Daoy (cell line): ENCODE measurements around the gene PCSK2. TPM values are rescaled to one million over a fixed set of nuclear protein-coding genes. Genes with fewer than 3 reads are reported as not detected.

ENCODE experiments used
- DNase-seq: peaks from one replicate; pipeline ENCODE4 v3.0.0-alpha.2; 2015; ENCODE audit warnings: low read depth
- total RNA-seq: library from RNA; depleted of rRNA; stranded (reverse); fragments of >200 nt; shearing (Covaris generic); gene quantifications from 2 replicates; pipeline ENCODE4 v1.2.3, GENCODE V29; 2014

PCSK2 gene
- total RNA-seq, 1 experiment from 2014 or later, result not detected

- DNase-seq, result no peak
Observed at GRCh38 chr20:17445543-17445942, 218.7 kb downstream of the PCSK2 start.

DNA sequence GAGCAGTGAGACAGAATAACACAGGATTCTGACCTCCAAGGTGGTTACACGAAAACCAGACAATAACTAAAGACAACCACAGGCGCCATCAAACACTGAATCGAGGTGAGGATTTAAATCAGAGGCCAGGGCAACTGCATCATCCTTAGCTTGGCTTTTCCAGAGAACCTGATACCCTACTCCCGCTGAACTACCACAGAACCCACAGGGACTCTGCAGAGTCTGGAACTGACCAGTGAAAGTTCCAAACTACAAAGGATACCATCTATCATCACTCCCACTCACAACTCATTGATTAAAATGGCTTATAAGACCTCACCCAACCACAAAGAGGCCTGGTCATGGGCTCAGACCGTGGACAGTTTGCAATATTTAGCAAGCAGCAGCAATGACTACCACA lies 219.3 kb downstream of the PCSK2 start:
- DNase-seq, result no peak

GRCh38 chr20:17448071-17448470 lies 221.2 kb downstream of the PCSK2 start:
- no peak for DNase-seq

GRCh38 chr20:17449031-17449430 lies 222.2 kb downstream of the PCSK2 start:
- no peak for DNase-seq

- no peak for DNase-seq
Observed at GRCh38 chr20:17452441-17452840, 225.6 kb downstream of the PCSK2 start.

GRCh38 chr20:17453592-17453991 lies 226.8 kb downstream of the PCSK2 start:
- peak; percentile 11 for DNase-seq

GRCh38 chr20:17456279-17456678 lies 229.4 kb downstream of the PCSK2 start:
- DNase-seq, result no peak

- DNase-seq, result no peak
Observed at GRCh38 chr20:17457079-17457478, 230.2 kb downstream of the PCSK2 start.

DNA sequence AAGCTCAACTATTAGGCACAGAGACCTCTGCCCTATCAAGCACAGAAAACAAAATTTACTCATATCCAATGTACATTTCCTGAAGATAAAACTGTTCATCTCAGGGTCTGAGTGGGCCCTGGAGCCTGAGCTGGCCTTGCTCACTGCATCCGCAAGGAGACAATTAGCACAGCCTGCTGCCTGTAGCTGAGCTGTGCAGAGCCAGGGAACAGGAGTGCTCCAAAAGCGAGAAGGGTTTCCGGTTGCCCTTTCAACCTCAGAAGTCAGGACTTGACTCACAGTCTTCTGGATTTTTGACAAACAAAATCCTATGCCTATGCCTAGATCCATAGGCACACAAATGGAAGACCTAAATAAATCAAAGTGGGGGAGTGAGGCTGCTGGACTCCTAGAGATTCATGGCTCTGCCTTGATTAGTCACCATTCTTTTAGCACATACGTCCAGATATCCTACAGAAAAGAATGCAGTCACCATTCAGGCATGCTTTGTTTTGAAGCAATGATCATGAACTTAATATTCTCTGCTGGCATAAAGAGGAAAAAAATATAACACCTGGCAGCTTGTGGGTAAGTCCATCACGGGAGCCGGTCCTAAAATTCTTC lies 230.8 kb downstream of the PCSK2 start:
- DNase-seq, result no peak

DNA sequence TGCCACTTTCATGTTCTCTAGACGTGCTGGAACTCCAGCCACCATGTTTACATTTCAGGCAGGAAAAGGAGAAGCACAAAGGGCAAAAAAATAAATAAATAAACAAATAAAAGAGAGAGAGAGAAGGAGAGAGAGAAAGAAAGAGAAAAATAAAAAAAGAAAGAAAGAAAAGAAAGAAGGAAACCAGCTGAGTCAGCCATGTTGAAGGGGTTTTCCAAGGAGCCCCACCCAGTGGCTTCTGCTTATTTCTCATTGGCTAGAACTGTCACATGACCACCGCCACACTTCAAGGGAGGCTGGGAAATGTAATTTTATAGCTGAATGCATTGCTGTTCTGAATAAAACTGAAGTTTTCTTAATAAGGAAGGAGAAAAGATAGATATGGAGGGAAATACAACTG lies 233.3 kb downstream of the PCSK2 start:
- no peak for DNase-seq

DNA sequence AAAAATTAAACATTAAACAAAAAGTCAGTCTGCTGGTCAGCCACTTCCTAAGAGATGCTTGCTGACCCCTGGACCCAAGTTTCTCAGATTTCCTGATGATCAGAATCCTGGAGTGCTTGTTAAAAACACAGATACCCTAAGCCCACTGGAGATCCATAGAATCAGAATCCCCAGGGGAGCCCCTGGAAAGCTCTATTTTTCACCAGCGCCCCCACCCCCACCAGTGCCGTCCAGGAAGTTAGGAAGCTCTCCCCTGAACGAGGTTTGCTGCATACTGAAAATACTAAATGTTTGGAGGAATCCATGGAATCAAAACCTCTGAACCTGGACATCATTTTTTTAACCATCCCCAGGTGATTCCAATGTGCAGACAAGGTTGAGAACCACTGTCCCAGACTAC lies 235.1 kb downstream of the PCSK2 start:
- DNase-seq, result no peak

GRCh38 chr20:17463711-17464110 lies 236.9 kb downstream of the PCSK2 start:
- no peak for DNase-seq

GRCh38 chr20:17465236-17465635 lies 238.4 kb downstream of the PCSK2 start:
- no peak for DNase-seq

- DNase-seq, result no peak
Observed at GRCh38 chr20:17466641-17467040, 239.8 kb downstream of the PCSK2 start.

DNA sequence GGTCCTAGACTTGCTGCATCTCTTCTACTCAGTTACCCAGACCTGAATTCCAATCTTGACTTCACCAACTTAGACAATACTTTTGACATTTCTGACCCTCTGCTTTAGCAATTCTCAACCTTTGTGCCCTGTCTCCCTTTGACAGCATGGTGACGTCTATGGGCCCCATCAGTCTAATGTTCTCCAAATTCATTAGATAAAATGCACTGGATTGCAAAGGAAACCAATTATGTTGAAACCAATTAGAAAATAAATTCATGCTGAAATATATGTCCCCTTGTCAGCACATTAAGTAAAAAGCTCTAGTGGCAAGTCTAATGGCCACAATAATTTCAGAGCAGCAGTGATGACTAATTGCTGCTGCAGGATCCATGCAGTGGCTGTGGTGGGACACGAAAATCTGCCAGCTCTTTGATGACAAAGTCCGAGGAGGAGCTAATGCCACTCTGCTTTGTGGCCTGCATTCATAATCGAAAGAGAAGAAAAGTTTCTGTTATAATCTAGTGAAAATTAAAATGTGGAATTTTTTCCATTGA lies 240.3 kb downstream of the PCSK2 start:
- DNase-seq, result no peak

- no peak for DNase-seq
Observed at GRCh38 chr20:17468073-17468840, 241.4 kb downstream of the PCSK2 start.

GRCh38 chr20:17469246-17470030 lies 242.6 kb downstream of the PCSK2 start:
- DNase-seq, result no peak

- DNase-seq, result no peak
Observed at GRCh38 chr20:17470521-17470920, 243.7 kb downstream of the PCSK2 start.

DNA sequence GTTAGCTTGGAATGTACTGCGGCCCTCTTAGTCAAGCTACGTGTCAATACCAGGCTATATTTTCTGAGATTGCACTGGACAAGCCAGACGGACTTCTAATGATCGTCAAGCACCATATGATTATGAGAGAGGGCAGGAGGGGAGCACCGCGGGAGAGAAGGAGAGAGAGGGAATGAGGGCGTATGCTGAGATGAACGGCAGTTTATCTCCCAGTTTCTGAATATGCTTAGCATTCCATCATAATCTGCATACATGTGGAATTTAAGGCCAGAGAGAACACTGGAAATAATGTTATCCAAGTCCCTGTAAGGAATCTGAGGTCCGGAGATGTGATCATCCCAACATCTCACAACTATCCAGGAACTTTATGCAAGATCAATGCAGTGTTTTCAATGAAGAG lies 244.1 kb downstream of the PCSK2 start:
- DNase-seq, result no peak

- DNase-seq, result no peak
Observed at GRCh38 chr20:17471606-17472187, 244.9 kb downstream of the PCSK2 start.

DNA sequence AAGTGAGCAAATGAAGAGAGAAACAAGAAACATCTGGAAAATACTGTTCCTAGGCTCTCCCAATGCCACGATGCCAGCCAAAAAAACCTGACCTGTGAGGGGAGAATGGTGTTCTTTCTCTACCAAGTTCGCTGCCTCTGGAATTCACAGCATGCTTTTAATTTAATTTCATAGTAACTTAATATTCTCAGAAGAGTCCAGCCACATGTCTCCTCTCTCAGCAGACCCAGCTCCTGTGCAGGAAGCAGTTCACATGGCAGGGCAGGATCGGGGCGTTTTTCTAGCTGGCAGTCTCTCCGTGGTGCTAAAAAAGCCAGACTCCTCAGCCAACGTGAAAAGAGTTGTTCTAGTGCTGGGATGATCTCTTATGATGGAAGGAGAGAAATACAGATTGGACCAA lies 246.8 kb downstream of the PCSK2 start:
- no peak for DNase-seq

DNA sequence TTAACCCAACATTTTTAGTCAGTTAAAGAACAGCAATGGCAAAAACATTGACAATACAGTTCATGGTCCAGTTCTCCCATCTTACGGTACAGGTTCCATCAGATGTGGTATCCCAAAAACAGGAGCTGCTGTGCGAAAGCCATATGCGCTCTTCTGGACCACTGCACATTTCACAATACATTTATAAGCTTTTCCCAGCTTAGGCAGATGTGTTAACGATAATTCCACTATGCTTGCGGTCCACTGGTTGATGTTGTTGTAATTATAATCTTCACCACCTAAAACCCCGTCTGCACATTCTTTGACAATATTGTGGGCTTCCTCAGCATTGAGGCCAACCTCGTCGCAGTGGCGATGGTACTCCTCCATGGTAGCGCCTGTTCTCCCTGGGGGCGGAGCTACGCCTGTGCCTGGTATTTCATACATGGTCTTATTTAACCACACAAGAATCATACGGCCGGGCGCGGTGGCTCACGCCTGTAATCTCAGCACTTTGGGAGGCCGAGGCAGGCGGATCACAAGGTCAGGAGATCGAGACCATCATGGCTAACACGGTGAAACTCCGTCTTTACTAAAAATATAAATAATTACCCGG lies 252.3 kb downstream of the PCSK2 start:
- no peak for DNase-seq
